K562 (cell line): ENCODE data around the gene BCL2L13. TPM values are rescaled to one million over a fixed set of nuclear protein-coding genes. Genes with fewer than 3 reads are reported as not detected.

Source experiments
- ARID2 ChIP-seq: fragments of 450-650 bp; IDR thresholded peaks from 2 replicates; pipeline ENCODE4 v1.6.1; 2017; ENCODE audit warnings: antibody characterized with exemption, mild to moderate bottlenecking
- BCOR ChIP-seq: fragments of 450-650 bp; IDR thresholded peaks from 2 replicates; pipeline ENCODE4 v1.6.1; 2016
- BRD4 ChIP-seq: fragments of 200-600 bp; sonication (generic); IDR thresholded peaks from 2 replicates; pipeline ENCODE4 v1.6.1; 2017; ENCODE audit warnings: inconsistent platforms
- CAMTA2 ChIP-seq: fragments of 250-450 bp; sonication (Bioruptor Pico); conservative IDR thresholded peaks from 2 replicates; pipeline ENCODE4 v1.5.1; 2022
- ELF1 ChIP-seq: fragments of 200-800 bp; sonication (Bioruptor generic); IDR thresholded peaks from 2 replicates; pipeline ENCODE4 v1.6.1; 2016; ENCODE audit warnings: missing genetic modification characterization, missing compliant biosample characterization
- HSF4 ChIP-seq: fragments of 250-450 bp; sonication (Bioruptor Pico); IDR thresholded peaks from 2 replicates; pipeline ENCODE4 v2.1.2; 2022; ENCODE audit warnings: mild to moderate bottlenecking, moderate library complexity, borderline replicate concordance
- NELFE ChIP-seq: IDR thresholded peaks from 2 replicates; pipeline ENCODE4 v1.6.1; 2011; ENCODE audit warnings: mild to moderate bottlenecking; ENCODE audit not compliant: insufficient read depth, insufficient read length
- POLR2AphosphoS5 ChIP-seq: IDR thresholded peaks from 2 replicates; pipeline ENCODE4 v1.6.1; 2011; ENCODE audit warnings: mild to moderate bottlenecking, low read depth, low read length, moderate library complexity; ENCODE audit not compliant: control insufficient read depth, insufficient read depth
- SOX6 ChIP-seq: fragments of 450-650 bp; IDR thresholded peaks from 2 replicates; pipeline ENCODE4 v1.6.1; 2014; ENCODE audit warnings: mild to moderate bottlenecking
- TEAD4 ChIP-seq, 2 experiments: sonication (generic) in 1 of 2; formaldehyde crosslinking in 1 of 2; IDR thresholded peaks; 2 replicates each; pipeline versions ENCODE4 v1.6.1 to v1.8.0; 2012 to 2022; ENCODE audit warnings: borderline replicate concordance in 1 of 2, inconsistent platforms in 1 of 2, low read length in 1 of 2, mild to moderate bottlenecking in 1 of 2, missing genetic modification reagents in 1 of 2
- polyA plus RNA-seq, 8 experiments: library from polyadenylated mRNA; depleted of rRNA in 4 of 8; stranded (reverse) in 5 of 8; unstranded in 3 of 8; fragments of >200 nt; fragmentation: Nextera tagmentation in 2 of 8; fragmentation: Illumina TruSeq in 1 of 8; extraction: Ambion mirVana in 2 of 8; extraction: Trizol in 1 of 8; gene quantifications; 2 replicates each; pipeline versions ENCODE4 v1.2.1 to v1.2.3, GENCODE V29; 2011 to 2014; ENCODE audit warnings: inconsistent platforms in 1 of 8, missing spikeins in 1 of 8
- total RNA-seq, 7 experiments: library from RNA; depleted of rRNA in 6 of 7; stranded (reverse); fragments of >200 nt in 6 of 7; fragmentation: Illumina TruSeq in 2 of 7; extraction: Trizol in 2 of 7; gene quantifications; 2 replicates each; pipeline versions ENCODE4 v1.2.1 to v1.2.3, GENCODE V29; 2011 to 2021; ENCODE audit warnings: low replicate concordance in 1 of 7
- TF ChIP-seq, protein P1 (sequence below): sonication (generic); formaldehyde crosslinking; IDR thresholded peaks from 2 replicates; pipeline ENCODE4 v1.5.0; 2020; ENCODE audit warnings: missing genetic modification reagents
- TF ChIP-seq, protein P2 (sequence below): fragments of 450-650 bp; IDR thresholded peaks from 2 replicates; pipeline ENCODE4 v1.6.1; 2016; ENCODE audit warnings: low read depth
- TF ChIP-seq, protein P3 (sequence below): fragments of 450-650 bp; formaldehyde crosslinking; IDR thresholded peaks from 2 replicates; pipeline ENCODE4 v1.4.0; 2022; ENCODE audit warnings: missing genetic modification characterization

The BCL2L13 gene
- total and polyA plus RNA-seq, 9 of the 15 experiments (the other 6 are each of a cell fraction or from before 2014, with no cell fraction given): 41.5 to 63.4 (median 56.5) TPM

DNA sequence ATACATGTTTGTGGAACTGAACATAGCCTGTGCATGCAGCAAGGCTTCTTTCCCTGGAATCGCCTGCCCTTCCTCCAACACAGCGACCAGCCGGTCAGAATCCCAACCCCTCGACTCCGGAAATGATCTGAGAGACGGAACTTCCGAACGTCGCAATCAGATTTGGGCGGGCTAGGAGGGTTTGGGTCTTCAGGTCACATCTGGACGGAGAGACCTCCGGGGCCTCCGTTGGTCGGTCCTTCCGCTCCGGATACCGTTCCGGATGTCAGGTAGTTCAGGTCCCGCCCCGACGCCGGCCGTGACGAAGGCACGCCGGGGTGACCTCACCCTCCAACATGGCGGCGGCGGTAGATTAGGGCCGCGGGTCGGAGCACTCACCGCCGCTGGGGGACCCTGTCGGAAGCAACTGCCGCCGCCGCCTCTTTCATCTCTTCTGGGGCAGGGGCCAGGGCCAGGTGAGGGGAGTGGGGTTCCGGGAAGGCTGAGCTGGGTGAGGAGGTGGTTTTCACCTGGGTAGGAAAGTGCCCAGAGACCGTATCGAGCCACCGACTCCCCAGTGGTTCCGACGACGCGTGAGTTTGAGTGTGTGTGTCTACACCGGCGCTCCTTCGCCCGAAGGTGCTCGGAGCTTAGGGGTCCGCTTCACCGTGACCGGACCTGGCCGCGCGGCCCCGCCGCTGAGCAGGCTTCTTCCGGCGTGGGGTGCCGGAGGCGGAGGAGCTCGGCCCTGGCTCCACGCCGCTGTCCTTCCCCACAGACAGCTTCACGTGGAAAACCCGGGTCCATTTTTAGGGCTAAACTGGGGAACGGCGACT, at the start of gene BCL2L13 (continued):
- TF ChIP-seq TEAD4 (IDR thresholded peaks at IDR 0.05; ENCODE audit: low read length) (no peak; the same call in 1 of the 2 replicates), TEAD4 (CRISPR knock-in tag; IDR thresholded peaks at IDR 0.05; ENCODE audit: borderline replicate concordance) (peak; percentile 80; the same call in 1 of the 2 replicates), BRD4 (peak; percentile 99), ELF1 (tag) (peak; percentile 86), BCOR (no peak; the same call in 1 of the 2 replicates), POLR2AphosphoS5 (peak; percentile 78), NELFE (no peak), ARID2 (no peak), HSF4 (CRISPR knock-in tag) (no peak), SOX6 (peak; percentile 76), CAMTA2 (no peak)
- TF ChIP-seq, protein P1, sequence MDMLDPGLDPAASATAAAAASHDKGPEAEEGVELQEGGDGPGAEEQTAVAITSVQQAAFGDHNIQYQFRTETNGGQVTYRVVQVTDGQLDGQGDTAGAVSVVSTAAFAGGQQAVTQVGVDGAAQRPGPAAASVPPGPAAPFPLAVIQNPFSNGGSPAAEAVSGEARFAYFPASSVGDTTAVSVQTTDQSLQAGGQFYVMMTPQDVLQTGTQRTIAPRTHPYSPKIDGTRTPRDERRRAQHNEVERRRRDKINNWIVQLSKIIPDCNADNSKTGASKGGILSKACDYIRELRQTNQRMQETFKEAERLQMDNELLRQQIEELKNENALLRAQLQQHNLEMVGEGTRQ (CRISPR knock-in tag): no peak
- TF ChIP-seq, protein P2, sequence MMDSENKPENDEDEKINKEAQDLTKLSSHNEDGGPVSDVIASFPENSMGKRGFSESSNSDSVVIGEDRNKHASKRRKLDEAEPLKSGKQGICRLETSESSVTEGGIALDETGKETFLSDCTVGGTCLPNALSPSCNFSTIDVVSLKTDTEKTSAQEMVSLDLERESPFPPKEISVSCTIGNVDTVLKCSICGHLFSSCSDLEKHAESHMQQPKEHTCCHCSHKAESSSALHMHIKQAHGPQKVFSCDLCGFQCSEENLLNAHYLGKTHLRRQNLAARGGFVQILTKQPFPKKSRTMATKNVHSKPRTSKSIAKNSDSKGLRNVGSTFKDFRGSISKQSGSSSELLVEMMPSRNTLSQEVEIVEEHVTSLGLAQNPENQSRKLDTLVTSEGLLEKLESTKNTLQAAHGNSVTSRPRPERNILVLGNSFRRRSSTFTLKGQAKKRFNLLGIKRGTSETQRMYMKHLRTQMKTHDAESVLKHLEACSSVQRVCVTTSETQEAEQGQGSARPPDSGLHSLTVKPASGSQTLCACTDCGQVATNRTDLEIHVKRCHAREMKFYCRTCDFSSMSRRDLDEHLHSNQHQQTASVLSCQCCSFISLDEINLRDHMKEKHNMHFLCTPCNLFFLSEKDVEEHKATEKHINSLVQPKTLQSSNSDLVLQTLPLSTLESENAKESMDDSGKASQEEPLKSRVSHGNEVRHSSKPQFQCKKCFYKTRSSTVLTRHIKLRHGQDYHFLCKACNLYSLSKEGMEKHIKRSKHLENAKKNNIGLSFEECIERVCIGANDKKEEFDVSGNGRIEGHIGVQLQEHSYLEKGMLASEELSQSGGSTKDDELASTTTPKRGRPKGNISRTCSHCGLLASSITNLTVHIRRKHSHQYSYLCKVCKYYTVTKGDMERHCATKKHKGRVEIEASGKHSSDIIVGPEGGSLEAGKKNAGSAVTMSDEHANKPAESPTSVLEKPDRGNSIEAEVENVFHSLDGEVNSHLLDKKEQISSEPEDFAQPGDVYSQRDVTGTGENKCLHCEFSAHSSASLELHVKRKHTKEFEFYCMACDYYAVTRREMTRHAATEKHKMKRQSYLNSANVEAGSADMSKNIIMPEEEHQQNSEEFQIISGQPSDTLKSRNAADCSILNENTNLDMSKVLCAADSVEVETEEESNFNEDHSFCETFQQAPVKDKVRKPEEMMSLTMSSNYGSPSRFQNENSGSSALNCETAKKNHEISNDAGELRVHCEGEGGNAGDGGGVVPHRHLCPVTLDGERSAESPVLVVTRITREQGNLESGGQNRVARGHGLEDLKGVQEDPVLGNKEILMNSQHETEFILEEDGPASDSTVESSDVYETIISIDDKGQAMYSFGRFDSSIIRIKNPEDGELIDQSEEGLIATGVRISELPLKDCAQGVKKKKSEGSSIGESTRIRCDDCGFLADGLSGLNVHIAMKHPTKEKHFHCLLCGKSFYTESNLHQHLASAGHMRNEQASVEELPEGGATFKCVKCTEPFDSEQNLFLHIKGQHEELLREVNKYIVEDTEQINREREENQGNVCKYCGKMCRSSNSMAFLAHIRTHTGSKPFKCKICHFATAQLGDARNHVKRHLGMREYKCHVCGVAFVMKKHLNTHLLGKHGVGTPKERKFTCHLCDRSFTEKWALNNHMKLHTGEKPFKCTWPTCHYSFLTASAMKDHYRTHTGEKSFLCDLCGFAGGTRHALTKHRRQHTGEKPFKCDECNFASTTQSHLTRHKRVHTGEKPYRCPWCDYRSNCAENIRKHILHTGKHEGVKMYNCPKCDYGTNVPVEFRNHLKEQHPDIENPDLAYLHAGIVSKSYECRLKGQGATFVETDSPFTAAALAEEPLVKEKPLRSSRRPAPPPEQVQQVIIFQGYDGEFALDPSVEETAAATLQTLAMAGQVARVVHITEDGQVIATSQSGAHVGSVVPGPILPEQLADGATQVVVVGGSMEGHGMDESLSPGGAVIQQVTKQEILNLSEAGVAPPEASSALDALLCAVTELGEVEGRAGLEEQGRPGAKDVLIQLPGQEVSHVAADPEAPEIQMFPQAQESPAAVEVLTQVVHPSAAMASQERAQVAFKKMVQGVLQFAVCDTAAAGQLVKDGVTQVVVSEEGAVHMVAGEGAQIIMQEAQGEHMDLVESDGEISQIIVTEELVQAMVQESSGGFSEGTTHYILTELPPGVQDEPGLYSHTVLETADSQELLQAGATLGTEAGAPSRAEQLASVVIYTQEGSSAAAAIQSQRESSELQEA: peak; percentile 91
- TF ChIP-seq, protein P3, sequence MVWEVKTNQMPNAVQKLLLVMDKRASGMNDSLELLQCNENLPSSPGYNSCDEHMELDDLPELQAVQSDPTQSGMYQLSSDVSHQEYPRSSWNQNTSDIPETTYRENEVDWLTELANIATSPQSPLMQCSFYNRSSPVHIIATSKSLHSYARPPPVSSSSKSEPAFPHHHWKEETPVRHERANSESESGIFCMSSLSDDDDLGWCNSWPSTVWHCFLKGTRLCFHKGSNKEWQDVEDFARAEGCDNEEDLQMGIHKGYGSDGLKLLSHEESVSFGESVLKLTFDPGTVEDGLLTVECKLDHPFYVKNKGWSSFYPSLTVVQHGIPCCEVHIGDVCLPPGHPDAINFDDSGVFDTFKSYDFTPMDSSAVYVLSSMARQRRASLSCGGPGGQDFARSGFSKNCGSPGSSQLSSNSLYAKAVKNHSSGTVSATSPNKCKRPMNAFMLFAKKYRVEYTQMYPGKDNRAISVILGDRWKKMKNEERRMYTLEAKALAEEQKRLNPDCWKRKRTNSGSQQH (CRISPR knock-in tag): no peak
